Measurements from ENCODE around the gene IKBKE. TPM values are rescaled to one million over a fixed set of nuclear protein-coding genes. Genes with fewer than 3 reads are reported as not detected.

The IKBKE gene
- total and polyA plus RNA-seq, 2 experiments from 2014 or later: 14.5 to 17.7 TPM

DNA sequence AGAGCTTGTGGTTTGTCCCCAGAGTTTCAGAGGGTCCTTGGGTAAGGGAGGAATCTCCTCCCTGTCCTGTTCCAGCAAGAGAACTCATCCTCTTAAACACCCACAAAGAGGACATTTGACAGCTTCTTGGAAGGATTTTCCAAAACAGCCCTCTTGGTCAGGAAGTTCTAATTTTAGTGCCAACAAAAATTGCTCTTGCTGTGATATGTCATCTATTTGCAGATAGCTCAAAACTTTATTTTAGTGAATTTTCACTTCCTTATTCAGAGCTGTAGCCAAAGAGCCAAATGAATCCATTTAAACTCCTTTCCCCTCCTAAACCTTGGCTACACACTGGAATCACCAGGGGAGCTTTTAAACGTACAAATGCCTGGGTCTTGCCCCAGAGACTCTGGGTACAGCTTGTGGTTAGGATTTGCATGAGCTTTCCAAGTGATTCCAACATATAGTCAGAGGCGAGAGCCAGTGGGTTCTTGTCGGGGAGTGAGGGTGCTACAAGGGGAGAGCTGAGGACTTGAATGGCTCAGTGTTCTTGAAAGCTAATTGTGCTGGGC lies 25.3 kb downstream of the IKBKE start:
- 0 out of 2 replicates have a peak, but pooled peaks cover 6% of the 10 kb centered on the region for H3F3A ChIP-seq (ENCODE audit: insufficient read depth)
- H3K27ac ChIP-seq: no peak overlapping the region
- TF ChIP-seq EZH2 (IDR thresholded peaks at IDR 0.05; ENCODE audit: insufficient read depth, poor library complexity, severe bottlenecking): no peak
- no peak for TF ChIP-seq EZH2phosphoT487 (IDR thresholded peaks at IDR 0.05; ENCODE audit: insufficient read depth, low read depth)
- H3K9ac ChIP-seq: no peak overlapping the region
- no peaks in the 10 kb centered on the region for H3K9me2 ChIP-seq (ENCODE audit: insufficient read depth)
- H3K4me3 ChIP-seq: no peak overlapping the region
- no peaks in the 10 kb centered on the region for H3K79me2 ChIP-seq (ENCODE audit: insufficient read depth)
- H3K36me3 ChIP-seq (ENCODE audit: low read depth): peaks cover 18% of the 10 kb centered on the region; the same call in 1 of the 2 replicates
- no peaks in the 10 kb centered on the region for H3K9me3 ChIP-seq (ENCODE audit: low read depth)
- peaks cover 9% of the 10 kb centered on the region; the same call in 1 of the 2 replicates for H3K4me1 ChIP-seq (ENCODE audit: insufficient read depth)
- no peak overlapping the region for H3K4me2 ChIP-seq (ENCODE audit: unreplicated experiment)
- DNase-seq: no peak
- WGBS, 2 experiments (ENCODE audit: low coverage in 1 of 2, low lambda C conversion rate in 2 of 2, missing lambda C conversion rate in 2 of 2): 56% methylated on average over 3 of the region's 3 CpGs
- H2AFZ ChIP-seq: no peak overlapping the region
- no peaks in the 10 kb centered on the region for H3K27me3 ChIP-seq (replicated peaks; ENCODE audit: insufficient read depth)
- H4K20me1 ChIP-seq (ENCODE audit: insufficient read depth): no peaks in the 10 kb centered on the region
- in situ Hi-C loops (cut with MboI): no loop called here

DNA sequence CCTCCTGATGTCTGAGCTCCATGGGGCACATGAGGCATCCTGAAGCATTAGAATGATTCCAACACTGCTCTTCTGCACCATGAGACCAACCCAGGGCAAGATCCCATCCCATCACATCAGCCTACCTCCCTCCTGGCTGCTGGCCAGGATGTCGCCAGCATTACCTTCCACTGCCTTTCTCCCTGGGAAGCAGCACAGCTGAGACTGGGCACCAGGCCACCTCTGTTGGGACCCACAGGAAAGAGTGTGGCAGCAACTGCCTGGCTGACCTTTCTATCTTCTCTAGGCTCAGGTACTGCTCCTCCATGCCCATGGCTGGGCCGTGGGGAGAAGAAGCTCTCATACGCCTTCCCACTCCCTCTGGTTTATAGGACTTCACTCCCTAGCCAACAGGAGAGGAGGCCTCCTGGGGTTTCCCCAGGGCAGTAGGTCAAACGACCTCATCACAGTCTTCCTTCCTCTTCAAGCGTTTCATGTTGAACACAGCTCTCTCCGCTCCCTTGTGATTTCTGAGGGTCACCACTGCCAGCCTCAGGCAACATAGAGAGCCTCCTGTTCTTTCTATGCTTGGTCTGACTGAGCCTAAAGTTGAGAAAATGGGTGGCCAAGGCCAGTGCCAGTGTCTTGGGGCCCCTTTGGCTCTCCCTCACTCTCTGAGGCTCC lies 26.0 kb downstream of the IKBKE start:
- H3K36me3 ChIP-seq (ENCODE audit: low read depth): peaks cover 18% of the 10 kb centered on the region; the same call in 1 of the 2 replicates
- H3K4me2 ChIP-seq (ENCODE audit: unreplicated experiment): no peak overlapping the region
- H3K9me3 ChIP-seq (ENCODE audit: low read depth): no peaks in the 10 kb centered on the region
- no peaks in the 10 kb centered on the region for H3K9me2 ChIP-seq (ENCODE audit: insufficient read depth)
- no peaks in the 10 kb centered on the region for H3K27me3 ChIP-seq (replicated peaks; ENCODE audit: insufficient read depth)
- H2AFZ ChIP-seq: no peak overlapping the region
- peaks cover 15% of the 10 kb centered on the region for H3K4me1 ChIP-seq (ENCODE audit: insufficient read depth)
- H3K79me2 ChIP-seq (ENCODE audit: insufficient read depth): no peaks in the 10 kb centered on the region
- in situ Hi-C loops (cut with MboI): no loop called here
- no peak overlapping the region for H3K27ac ChIP-seq
- H3K4me3 ChIP-seq: no peak overlapping the region
- WGBS, 2 experiments (ENCODE audit: low coverage in 1 of 2, low lambda C conversion rate in 2 of 2, missing lambda C conversion rate in 2 of 2): 56% methylated on average over 6 of the region's 6 CpGs
- DNase-seq: no peak
- H3K9ac ChIP-seq: no peak overlapping the region
- TF ChIP-seq EZH2phosphoT487 (IDR thresholded peaks at IDR 0.05; ENCODE audit: insufficient read depth, low read depth) (no peak), EZH2 (IDR thresholded peaks at IDR 0.05; ENCODE audit: insufficient read depth, poor library complexity, severe bottlenecking) (no peak)
- H4K20me1 ChIP-seq (ENCODE audit: insufficient read depth): no peaks in the 10 kb centered on the region
- H3F3A ChIP-seq (ENCODE audit: insufficient read depth): peaks cover 12% of the 10 kb centered on the region

DNA sequence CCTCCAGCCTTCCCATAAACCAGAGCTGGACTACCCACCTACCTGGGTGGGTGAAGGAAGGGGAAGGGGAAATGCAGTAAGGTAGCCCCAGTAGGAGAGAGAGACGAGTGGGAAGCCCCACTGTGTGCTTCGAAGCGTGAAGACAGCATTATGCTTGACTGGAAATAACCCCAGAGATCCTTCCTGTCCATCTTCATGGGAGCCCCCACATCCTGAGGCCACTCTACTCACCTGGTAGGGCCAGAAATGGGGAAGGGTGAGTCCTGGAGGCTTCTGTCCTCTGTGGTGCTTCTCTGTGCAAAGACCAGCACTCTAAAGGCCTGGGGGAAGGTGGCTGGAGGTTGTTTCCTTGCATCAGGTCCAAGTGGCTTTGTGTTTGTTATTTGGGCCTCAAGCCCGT lies 27.1 kb downstream of the IKBKE start:
- Histone ChIP-seq H4K20me1 (ENCODE audit: insufficient read depth) (no peaks in the 10 kb centered on the region), H3K9me2 (ENCODE audit: insufficient read depth) (no peaks in the 10 kb centered on the region), H3K36me3 (ENCODE audit: low read depth) (peaks cover 8% of the 10 kb centered on the region; the same call in 1 of the 2 replicates), H2AFZ (no peak overlapping the region), H3F3A (ENCODE audit: insufficient read depth) (peaks cover 20% of the 10 kb centered on the region), H3K4me3 (no peak overlapping the region), H3K79me2 (ENCODE audit: insufficient read depth) (no peaks in the 10 kb centered on the region), H3K27me3 (replicated peaks; ENCODE audit: insufficient read depth) (no peaks in the 10 kb centered on the region), H3K9me3 (ENCODE audit: low read depth) (no peaks in the 10 kb centered on the region), H3K4me2 (ENCODE audit: unreplicated experiment) (no peak overlapping the region), H3K4me1 (ENCODE audit: insufficient read depth) (peaks cover 24% of the 10 kb centered on the region), H3K27ac (no peak overlapping the region), H3K9ac (no peak overlapping the region)
- TF ChIP-seq EZH2phosphoT487 (IDR thresholded peaks at IDR 0.05; ENCODE audit: insufficient read depth, low read depth) (no peak), EZH2 (IDR thresholded peaks at IDR 0.05; ENCODE audit: insufficient read depth, poor library complexity, severe bottlenecking) (no peak)
- no peak for DNase-seq
- in situ Hi-C loops (cut with MboI): no loop called here
- 49 to 50% methylated on average over 4 of the region's 4 CpGs for WGBS, 2 experiments (ENCODE audit: low coverage in 1 of 2, low lambda C conversion rate in 2 of 2, missing lambda C conversion rate in 2 of 2)

DNA sequence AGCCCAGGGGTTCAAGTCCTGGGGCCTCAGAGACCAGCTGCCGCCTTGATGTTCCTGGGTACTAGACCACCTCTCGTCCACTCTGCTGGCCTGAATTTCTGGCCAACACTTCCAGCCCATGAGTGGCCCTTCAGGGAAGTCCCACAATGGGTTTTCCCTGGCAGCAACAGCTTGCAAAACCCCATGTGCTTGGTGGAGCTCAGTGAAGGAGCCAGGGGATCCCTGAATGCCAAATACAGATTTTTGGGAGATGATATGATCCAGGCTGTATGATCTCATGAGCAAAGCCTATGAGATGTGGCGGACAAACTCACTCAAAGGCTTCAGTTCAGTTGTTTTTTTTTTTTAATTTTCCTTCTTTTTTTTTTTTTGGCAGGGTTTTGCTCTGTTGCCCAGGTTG lies 27.5 kb downstream of the IKBKE start:
- no peak for DNase-seq
- 72 to 87% methylated on average over 3 of the region's 3 CpGs for WGBS, 2 experiments (ENCODE audit: low coverage in 1 of 2, low lambda C conversion rate in 2 of 2, missing lambda C conversion rate in 2 of 2)
- Histone ChIP-seq H4K20me1 (ENCODE audit: insufficient read depth) (no peaks in the 10 kb centered on the region), H3K4me2 (ENCODE audit: unreplicated experiment) (no peak overlapping the region), H3K9me3 (ENCODE audit: low read depth) (no peaks in the 10 kb centered on the region), H2AFZ (no peak overlapping the region), H3K4me3 (no peak overlapping the region), H3F3A (ENCODE audit: insufficient read depth) (peaks cover 24% of the 10 kb centered on the region), H3K9me2 (ENCODE audit: insufficient read depth) (no peaks in the 10 kb centered on the region), H3K9ac (no peak overlapping the region), H3K27me3 (replicated peaks; ENCODE audit: insufficient read depth) (no peaks in the 10 kb centered on the region), H3K4me1 (ENCODE audit: insufficient read depth) (peaks cover 29% of the 10 kb centered on the region), H3K36me3 (ENCODE audit: low read depth) (0 out of 2 replicates have a peak, but pooled peaks cover 5% of the 10 kb centered on the region), H3K27ac (no peak overlapping the region), H3K79me2 (ENCODE audit: insufficient read depth) (no peaks in the 10 kb centered on the region)
- in situ Hi-C loops (cut with MboI): no loop called here
- no peak for TF ChIP-seq EZH2 (IDR thresholded peaks at IDR 0.05; ENCODE audit: insufficient read depth, poor library complexity, severe bottlenecking)
- TF ChIP-seq EZH2phosphoT487 (IDR thresholded peaks at IDR 0.05; ENCODE audit: insufficient read depth, low read depth): no peak
